Measurements from ENCODE around the gene AKIRIN2.

Gene AKIRIN2

DNA sequence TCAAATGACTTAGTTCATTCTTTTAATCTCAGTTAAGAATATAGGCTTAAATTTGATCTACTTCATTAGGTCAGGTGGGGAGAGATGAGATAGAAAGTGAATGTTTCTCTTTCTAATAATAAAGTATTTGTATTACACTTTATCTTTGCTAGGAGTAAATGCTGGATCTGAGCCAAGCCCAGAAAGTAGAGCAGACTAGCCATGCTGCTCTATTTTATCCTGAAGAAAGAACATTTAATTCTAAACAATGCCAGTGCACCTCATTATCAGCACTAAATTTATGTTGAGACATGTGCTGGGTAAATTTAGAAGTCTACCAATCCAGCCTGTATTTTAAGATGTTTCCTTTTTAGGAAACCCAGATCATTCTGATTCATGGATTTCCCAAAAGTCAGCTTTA, 43.5 kb downstream of the AKIRIN2 start:
- TF ChIP-seq, protein P1, sequence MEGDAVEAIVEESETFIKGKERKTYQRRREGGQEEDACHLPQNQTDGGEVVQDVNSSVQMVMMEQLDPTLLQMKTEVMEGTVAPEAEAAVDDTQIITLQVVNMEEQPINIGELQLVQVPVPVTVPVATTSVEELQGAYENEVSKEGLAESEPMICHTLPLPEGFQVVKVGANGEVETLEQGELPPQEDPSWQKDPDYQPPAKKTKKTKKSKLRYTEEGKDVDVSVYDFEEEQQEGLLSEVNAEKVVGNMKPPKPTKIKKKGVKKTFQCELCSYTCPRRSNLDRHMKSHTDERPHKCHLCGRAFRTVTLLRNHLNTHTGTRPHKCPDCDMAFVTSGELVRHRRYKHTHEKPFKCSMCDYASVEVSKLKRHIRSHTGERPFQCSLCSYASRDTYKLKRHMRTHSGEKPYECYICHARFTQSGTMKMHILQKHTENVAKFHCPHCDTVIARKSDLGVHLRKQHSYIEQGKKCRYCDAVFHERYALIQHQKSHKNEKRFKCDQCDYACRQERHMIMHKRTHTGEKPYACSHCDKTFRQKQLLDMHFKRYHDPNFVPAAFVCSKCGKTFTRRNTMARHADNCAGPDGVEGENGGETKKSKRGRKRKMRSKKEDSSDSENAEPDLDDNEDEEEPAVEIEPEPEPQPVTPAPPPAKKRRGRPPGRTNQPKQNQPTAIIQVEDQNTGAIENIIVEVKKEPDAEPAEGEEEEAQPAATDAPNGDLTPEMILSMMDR (IDR thresholded peaks at IDR 0.05; ENCODE audit: insufficient read depth, low read depth, low read length, missing control alignments) = no peak
- DNase-seq (ENCODE audit: low read depth) = no peak
- no peak overlapping the region for H3K4me3 ChIP-seq (ENCODE audit: low read length)

DNA sequence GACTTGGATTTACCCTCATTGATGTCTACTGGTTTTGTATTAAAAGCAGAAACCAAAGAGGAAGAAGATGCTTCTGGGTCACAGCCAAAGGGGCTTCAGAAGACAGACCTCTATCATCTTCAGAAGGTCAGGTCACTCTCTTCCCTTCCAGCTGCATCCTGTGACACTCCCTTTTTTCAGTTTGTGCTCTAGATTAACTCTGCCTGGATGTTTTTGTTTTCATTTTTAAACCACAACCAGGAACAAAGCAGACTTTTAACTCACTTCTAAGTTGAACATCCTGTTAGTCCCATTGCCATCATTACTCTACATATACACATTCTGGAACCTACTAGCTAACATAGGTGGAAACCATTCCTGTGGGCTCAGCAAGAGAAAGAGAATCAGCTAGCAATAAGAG, 45.2 kb downstream of the AKIRIN2 start:
- TF ChIP-seq, protein P1 (IDR thresholded peaks at IDR 0.05; ENCODE audit: insufficient read depth, low read depth, low read length, missing control alignments) = no peak
- DNase-seq (ENCODE audit: low read depth) = no peak
- no peak overlapping the region for H3K4me3 ChIP-seq (ENCODE audit: low read length)

DNA sequence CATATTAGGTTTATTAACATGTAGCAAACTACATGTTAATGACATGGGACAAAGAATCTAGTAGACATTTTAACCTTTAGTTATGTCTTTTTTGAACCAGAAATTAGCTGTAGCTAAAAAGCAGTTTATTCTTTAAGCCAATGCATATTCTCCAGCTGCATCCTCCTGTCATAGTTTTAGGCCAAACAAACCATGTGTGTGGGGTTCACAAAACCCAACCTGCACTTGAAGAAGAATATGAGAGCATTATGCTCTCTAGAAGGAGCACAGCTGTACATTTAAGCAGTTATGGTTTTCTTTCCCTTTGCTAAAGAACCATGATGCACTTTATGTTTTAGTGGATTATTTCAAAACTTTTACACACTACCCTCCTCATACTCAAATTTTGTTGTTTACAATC, 46.2 kb downstream of the AKIRIN2 start:
- TF ChIP-seq, protein P1 (IDR thresholded peaks at IDR 0.05; ENCODE audit: insufficient read depth, low read depth, low read length, missing control alignments) = no peak
- DNase-seq (ENCODE audit: low read depth) = no peak
- no peak overlapping the region for H3K4me3 ChIP-seq (ENCODE audit: low read length)

DNA sequence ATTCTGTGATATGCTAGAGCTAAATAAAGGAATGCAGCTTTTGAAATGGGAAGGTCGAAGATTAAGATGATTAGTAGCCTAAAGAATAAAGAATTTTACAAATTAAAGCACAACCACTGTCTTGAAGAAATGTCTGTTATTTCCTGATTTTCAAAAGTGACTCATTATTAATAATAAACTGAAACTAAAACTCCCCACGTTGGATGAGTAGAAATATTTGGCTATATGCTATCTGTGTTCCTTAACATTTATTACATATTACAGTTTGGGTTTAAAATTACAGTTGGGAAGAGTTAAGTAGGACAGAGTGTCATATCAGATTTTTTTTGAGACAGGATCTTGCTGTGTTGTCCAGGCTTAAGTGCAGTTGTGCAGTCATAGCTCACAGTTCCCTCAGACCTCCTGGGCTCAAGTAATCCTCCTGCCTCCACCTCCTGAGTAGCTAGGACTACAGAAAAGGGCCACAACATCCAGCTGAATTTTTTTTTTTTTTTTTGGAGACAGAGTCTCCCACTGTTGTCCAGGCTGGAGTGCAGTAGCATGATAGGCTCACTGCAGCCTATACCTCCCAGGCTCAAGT, 47.1 kb downstream of the AKIRIN2 start:
- no peak overlapping the region for H3K4me3 ChIP-seq (ENCODE audit: low read length)
- TF ChIP-seq, protein P1 (IDR thresholded peaks at IDR 0.05; ENCODE audit: insufficient read depth, low read depth, low read length, missing control alignments) = no peak
- DNase-seq (ENCODE audit: low read depth) = no peak

DNA sequence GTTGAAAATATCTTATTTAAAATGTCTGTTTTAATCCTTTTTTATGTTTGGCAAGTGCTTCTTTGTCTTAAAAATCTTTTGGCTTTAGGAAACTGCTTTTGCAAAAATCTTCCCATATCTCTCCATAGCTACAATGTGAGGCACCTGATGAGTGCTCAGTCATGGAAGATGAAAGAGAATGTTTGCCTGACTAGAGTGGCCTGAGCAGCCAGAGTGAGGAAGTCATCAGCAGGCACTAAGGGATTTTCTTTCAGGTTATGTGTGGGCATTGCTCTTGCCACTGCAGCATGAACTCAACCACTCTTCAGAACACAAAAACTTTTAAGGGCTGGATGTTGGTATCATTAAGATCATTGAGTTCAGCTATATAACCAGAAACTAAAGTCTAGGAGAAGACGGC, 47.9 kb downstream of the AKIRIN2 start:
- TF ChIP-seq, protein P1 (IDR thresholded peaks at IDR 0.05; ENCODE audit: insufficient read depth, low read depth, low read length, missing control alignments) = no peak
- no peak for DNase-seq (ENCODE audit: low read depth)
- H3K4me3 ChIP-seq (ENCODE audit: low read length) = no peak overlapping the region

DNA sequence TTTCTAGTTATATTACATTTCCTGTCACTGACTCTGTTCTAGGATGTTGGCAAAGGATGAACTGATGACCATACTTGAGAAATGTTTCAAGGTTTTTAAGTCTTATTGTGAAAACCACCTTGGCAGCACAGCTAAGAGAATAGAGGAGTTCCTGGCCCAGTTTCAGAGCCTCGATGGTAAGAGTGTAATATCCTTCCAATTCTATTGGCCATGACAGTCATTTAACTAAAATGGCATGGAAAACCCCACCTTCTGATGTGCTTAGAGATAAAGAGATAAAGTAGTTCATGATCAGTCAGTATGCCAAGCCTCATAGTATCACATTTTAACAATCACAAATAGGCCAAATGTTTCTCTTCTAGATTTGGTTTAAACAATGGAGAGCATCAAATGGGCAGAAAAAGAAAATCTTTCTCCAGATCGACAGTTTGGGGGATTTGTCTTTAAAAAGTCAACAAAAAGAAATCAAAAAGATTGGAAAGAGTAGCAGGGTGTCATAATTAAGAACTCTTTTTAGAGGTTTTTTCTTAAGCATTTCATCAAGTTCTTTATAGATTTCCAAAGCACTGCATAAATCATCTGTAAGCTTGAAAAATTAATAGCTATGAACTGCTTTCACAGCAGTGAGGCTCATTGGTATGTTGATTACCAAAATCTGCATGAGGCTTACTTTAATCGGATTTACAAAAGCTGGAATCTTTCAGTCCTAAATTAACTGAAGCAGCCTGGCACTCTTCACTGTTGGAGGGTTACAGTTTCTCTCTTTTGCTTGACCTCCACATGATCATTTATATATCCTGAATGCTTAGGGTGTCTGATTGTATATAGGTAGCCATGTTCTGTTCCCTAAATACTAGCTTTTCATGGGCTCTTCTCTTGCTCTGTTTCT, 48.7 kb downstream of the AKIRIN2 start:
- TF ChIP-seq, protein P1 (IDR thresholded peaks at IDR 0.05; ENCODE audit: insufficient read depth, low read depth, low read length, missing control alignments) = no peak
- no peak overlapping the region for H3K4me3 ChIP-seq (ENCODE audit: low read length)
- no peak for DNase-seq (ENCODE audit: low read depth)
